MG63 (cell line): ENCODE data around the gene BIRC5. TPM values are rescaled to one million over a fixed set of nuclear protein-coding genes. Genes with fewer than 3 reads are reported as not detected.
"Not testable (repeated sequence)": the region's sequence is repeated elsewhere in the genome, so short reads cannot be mapped to it uniquely, and the experiment has no call there.

Experiments
- DNase-seq: peaks from one replicate; pipeline ENCODE4 v3.0.0-alpha.2; 2020
- H3K27me3 ChIP-seq: fragments of 250-450 bp; sonication (Bioruptor Pico); 2 replicates; pipeline ENCODE4 v1.5.1; 2020; ENCODE audit warnings: mild to moderate bottlenecking, moderate library complexity
- H3K36me3 ChIP-seq: fragments of 250-450 bp; sonication (Bioruptor Pico); 2 replicates; pipeline ENCODE4 v1.5.1; 2020; ENCODE audit warnings: mild to moderate bottlenecking, moderate library complexity
- H3K4me3 ChIP-seq: fragments of 250-450 bp; sonication (Bioruptor Pico); 2 replicates; pipeline ENCODE4 v1.5.1; 2020; ENCODE audit warnings: mild to moderate bottlenecking, moderate library complexity
- H3K9me3 ChIP-seq: fragments of 250-450 bp; sonication (Bioruptor Pico); 2 replicates; pipeline ENCODE4 v1.5.1; 2020; ENCODE audit warnings: mild to moderate bottlenecking, moderate library complexity
- total RNA-seq: library from RNA; depleted of rRNA; stranded (reverse); fragments of >200 nt; shearing (Covaris generic); gene quantifications from 2 replicates; pipeline ENCODE4 v1.2.3, GENCODE V29; 2014; ENCODE audit warnings: low replicate concordance

BIRC5 gene
- total RNA-seq, 1 experiment from 2014 or later: 218 TPM

GRCh38 chr17:78242024-78242742, 28.1 kb downstream of the BIRC5 start:
- Histone ChIP-seq H3K36me3 (no peaks in the 10 kb centered on the region), H3K9me3 (no peaks in the 10 kb centered on the region; the same call in 1 of the 2 replicates), H3K27me3 (no peaks in the 10 kb centered on the region), H3K4me3 (no peak overlapping the region)
- no peak for DNase-seq

GRCh38 chr17:78247304-78247703, 33.3 kb downstream of the BIRC5 start:
- DNase-seq: no peak
- Histone ChIP-seq H3K4me3 (no peak overlapping the region), H3K9me3 (no peaks in the 10 kb centered on the region; the same call in 1 of the 2 replicates)

GRCh38 chr17:78248051-78248914, 34.2 kb downstream of the BIRC5 start:
- Histone ChIP-seq H3K36me3 (no peaks in the 10 kb centered on the region), H3K9me3 (no peaks in the 10 kb centered on the region; the same call in 1 of the 2 replicates), H3K27me3 (no peaks in the 10 kb centered on the region), H3K4me3 (no peak overlapping the region)
- DNase-seq: no peak

More at GRCh38 chr17:78247304-78247703, 33.3 kb downstream of the BIRC5 start:
- no peaks in the 10 kb centered on the region for H3K27me3 ChIP-seq
- no peaks in the 10 kb centered on the region for H3K36me3 ChIP-seq

- H3K36me3 ChIP-seq: no peaks in the 10 kb centered on the region
- no peak for DNase-seq
- H3K9me3 ChIP-seq: no peaks in the 10 kb centered on the region; the same call in 1 of the 2 replicates
- no peak overlapping the region for H3K4me3 ChIP-seq
- no peaks in the 10 kb centered on the region for H3K27me3 ChIP-seq
Observed at GRCh38 chr17:78249074-78249817, 35.2 kb downstream of the BIRC5 start.

- no peak for DNase-seq
- Histone ChIP-seq H3K9me3 (no peaks in the 10 kb centered on the region; the same call in 1 of the 2 replicates), H3K27me3 (no peaks in the 10 kb centered on the region), H3K4me3 (no peak overlapping the region), H3K36me3 (no peaks in the 10 kb centered on the region)
Observed at GRCh38 chr17:78249818-78250806, 36.1 kb downstream of the BIRC5 start.

- H3K9me3 ChIP-seq: no peaks in the 10 kb centered on the region
- H3K4me3 ChIP-seq: no peak overlapping the region
- no peaks in the 10 kb centered on the region for H3K36me3 ChIP-seq
- no peaks in the 10 kb centered on the region for H3K27me3 ChIP-seq
- DNase-seq: peak; percentile 86
Observed at GRCh38 chr17:78250891-78251772, 37.1 kb downstream of the BIRC5 start.

- H3K9me3 ChIP-seq: no peaks in the 10 kb centered on the region
- no peaks in the 10 kb centered on the region for H3K27me3 ChIP-seq
- H3K4me3 ChIP-seq: no peak overlapping the region
- H3K36me3 ChIP-seq: no peaks in the 10 kb centered on the region
- DNase-seq: no peak
Observed at GRCh38 chr17:78251773-78252103, 37.7 kb downstream of the BIRC5 start.

- no peak for DNase-seq
- Histone ChIP-seq H3K9me3 (no peaks in the 10 kb centered on the region), H3K36me3 (no peaks in the 10 kb centered on the region), H3K27me3 (no peaks in the 10 kb centered on the region), H3K4me3 (no peak overlapping the region)
Observed at GRCh38 chr17:78252111-78252634, 38.1 kb downstream of the BIRC5 start.

- H3K9me3 ChIP-seq: no peaks in the 10 kb centered on the region
- H3K27me3 ChIP-seq: no peaks in the 10 kb centered on the region
- no peak overlapping the region for H3K4me3 ChIP-seq
- H3K36me3 ChIP-seq: no peaks in the 10 kb centered on the region
- DNase-seq: no peak
Observed at GRCh38 chr17:78252701-78253635, 38.9 kb downstream of the BIRC5 start.

GRCh38 chr17:78253636-78253945, 39.5 kb downstream of the BIRC5 start:
- peak overlapping the region; percentile 88 for H3K4me3 ChIP-seq
- not testable (repeated sequence) for H3K9me3 ChIP-seq, H3K27me3 ChIP-seq, DNase-seq, H3K36me3 ChIP-seq

GRCh38 chr17:78253946-78254672, 40.1 kb downstream of the BIRC5 start:
- Histone ChIP-seq H3K36me3 (no peaks in the 10 kb centered on the region), H3K4me3 (peak overlapping the region; percentile 88), H3K27me3 (no peaks in the 10 kb centered on the region), H3K9me3 (no peaks in the 10 kb centered on the region)
- peak; percentile 88 for DNase-seq

- Histone ChIP-seq H3K9me3 (no peaks in the 10 kb centered on the region), H3K4me3 (no peak overlapping the region), H3K27me3 (no peaks in the 10 kb centered on the region), H3K36me3 (no peaks in the 10 kb centered on the region)
- DNase-seq: no peak
Observed at GRCh38 chr17:78255029-78255656, 41.1 kb downstream of the BIRC5 start.

GRCh38 chr17:78255953-78256706, 42.1 kb downstream of the BIRC5 start:
- no peak for DNase-seq
- no peaks in the 10 kb centered on the region for H3K27me3 ChIP-seq

More at GRCh38 chr17:78255953-78256706, 42.1 kb downstream of the BIRC5 start:
- no peaks in the 10 kb centered on the region for H3K9me3 ChIP-seq
- no peaks in the 10 kb centered on the region for H3K36me3 ChIP-seq
- H3K4me3 ChIP-seq: no peak overlapping the region
